ENCODE results near the gene C5orf15.

The C5orf15 gene

GRCh38 chr5:133919148-133920136, 49.0 kb downstream of the C5orf15 start:
- no peak for DNase-seq

- no peak for DNase-seq
These were observed 49.7 kb downstream of the C5orf15 start for GRCh38 chr5:133918731-133919130.

- no peak for DNase-seq
These were observed 50.1 kb downstream of the C5orf15 start for GRCh38 chr5:133918316-133918715.

- DNase-seq: no peak
These were observed 50.6 kb downstream of the C5orf15 start for GRCh38 chr5:133917785-133918184.

- no peak for DNase-seq
These were observed 51.5 kb downstream of the C5orf15 start for GRCh38 chr5:133916914-133917313.

- DNase-seq: no peak
These were observed 51.9 kb downstream of the C5orf15 start for GRCh38 chr5:133916479-133916878.

GRCh38 chr5:133914434-133914833, 54.0 kb downstream of the C5orf15 start:
- DNase-seq: no peak

GRCh38 chr5:133913413-133914155, 54.8 kb downstream of the C5orf15 start:
- no peak for DNase-seq

- DNase-seq: no peak
These were observed 55.5 kb downstream of the C5orf15 start for GRCh38 chr5:133912951-133913350.

- DNase-seq: no peak
These were observed 57.9 kb downstream of the C5orf15 start for GRCh38 chr5:133910571-133910970.

- DNase-seq: no peak
These were observed 58.8 kb downstream of the C5orf15 start for GRCh38 chr5:133909603-133910002.

GRCh38 chr5:133907075-133907474, 61.4 kb downstream of the C5orf15 start:
- DNase-seq: no peak

GRCh38 chr5:133906303-133906702, 62.1 kb downstream of the C5orf15 start:
- DNase-seq: no peak
